GM18870 (cell line): ENCODE measurements around the gene SERPINB12.

ENCODE experiments used
- ATAC-seq: cut with Tn5 transposase; IDR thresholded peaks from one replicate; pipeline ENCODE4 v1.9.1; 2021; ENCODE audit warnings: moderate library complexity; ENCODE audit not compliant: unreplicated experiment

Gene SERPINB12

GRCh38 chr18:63542069-63542468, at the start of gene SERPINB12:
TSS of gene SERPINB12 (plus strand) at chr18:63542369. CDS start at chr18:63556160, 13,791 bp downstream.
- ATAC-seq = no peak

GRCh38 chr18:63492851-63493250, 49.3 kb upstream of the SERPINB12 start:
- no peak for ATAC-seq

GRCh38 chr18:63495675-63496074, 46.5 kb upstream of the SERPINB12 start:
- ATAC-seq = no peak

GRCh38 chr18:63505566-63506335, 36.4 kb upstream of the SERPINB12 start:
- ATAC-seq = no peak

- no peak for ATAC-seq
Measured at GRCh38 chr18:63506336-63506646, 35.9 kb upstream of the SERPINB12 start.

- ATAC-seq = no peak
Measured at GRCh38 chr18:63508596-63508995, 33.6 kb upstream of the SERPINB12 start.

- ATAC-seq = no peak
Measured at GRCh38 chr18:63511285-63511684, 30.9 kb upstream of the SERPINB12 start.

GRCh38 chr18:63514326-63514725, 27.8 kb upstream of the SERPINB12 start:
- ATAC-seq = no peak

- ATAC-seq = no peak
Measured at GRCh38 chr18:63514888-63515678, 27.1 kb upstream of the SERPINB12 start.

- ATAC-seq = no peak
Measured at GRCh38 chr18:63515801-63516200, 26.4 kb upstream of the SERPINB12 start.

GRCh38 chr18:63518178-63519012, 23.8 kb upstream of the SERPINB12 start:
- peak; percentile 94 for ATAC-seq

- no peak for ATAC-seq
Measured at GRCh38 chr18:63520053-63520685, 22.0 kb upstream of the SERPINB12 start.

- no peak for ATAC-seq
Measured at GRCh38 chr18:63523660-63524059, 18.5 kb upstream of the SERPINB12 start.

GRCh38 chr18:63527251-63527650, 14.9 kb upstream of the SERPINB12 start:
- no peak for ATAC-seq

GRCh38 chr18:63528863-63529492, 13.2 kb upstream of the SERPINB12 start:
- ATAC-seq = no peak

GRCh38 chr18:63532471-63532870, 9.7 kb upstream of the SERPINB12 start:
- no peak for ATAC-seq

GRCh38 chr18:63534615-63535014, 7.6 kb upstream of the SERPINB12 start:
- ATAC-seq = peak; percentile 59

- ATAC-seq = no peak
Measured at GRCh38 chr18:63539904-63540510, 2.2 kb upstream of the SERPINB12 start.

GRCh38 chr18:63544017-63544416, 1.8 kb downstream of the SERPINB12 start:
- no peak for ATAC-seq

- ATAC-seq = no peak
Measured at GRCh38 chr18:63545000-63545399, 2.8 kb downstream of the SERPINB12 start.
